DOHH2 (cell line): ENCODE results near the gene PAPPA2.

Experiments used
- H3F3A ChIP-seq: fragments of 200-600 bp; sonication (generic), shearing (Covaris generic); 2 replicates; pipeline ENCODE4 v1.6.0; 2016; ENCODE audit warnings: antibody characterized with exemption, mild to moderate bottlenecking; ENCODE audit not compliant: control insufficient read depth, insufficient read depth
- H3K27ac ChIP-seq: fragments of 200-600 bp; sonication (generic); 2 replicates; pipeline ENCODE4 v1.5.1; 2014; ENCODE audit warnings: low read depth, mild to moderate bottlenecking, low read length, moderate library complexity
- H3K27me3 ChIP-seq: fragments of 200-600 bp; sonication (generic); 2 replicates; pipeline ENCODE4 v1.6.1; 2014; ENCODE audit warnings: mild to moderate bottlenecking, low read length, mixed read lengths; ENCODE audit not compliant: control insufficient read depth
- H3K36me3 ChIP-seq: fragments of 200-600 bp; sonication (generic); 2 replicates; pipeline ENCODE4 v1.6.1; 2014; ENCODE audit warnings: mild to moderate bottlenecking, low read length, moderate library complexity, mixed read lengths; ENCODE audit not compliant: control insufficient read depth
- H3K4me1 ChIP-seq: fragments of 200-600 bp; sonication (generic); 2 replicates; pipeline ENCODE4 v1.6.1; 2014; ENCODE audit warnings: mild to moderate bottlenecking, low read length, mixed read lengths; ENCODE audit not compliant: control insufficient read depth
- H3K4me2 ChIP-seq: fragments of 200-600 bp; sonication (generic); 2 replicates; pipeline ENCODE4 v1.6.0; 2014; ENCODE audit warnings: mild to moderate bottlenecking, low read length, moderate library complexity
- H3K4me3 ChIP-seq: fragments of 200-600 bp; sonication (generic); 2 replicates; pipeline ENCODE4 v1.5.1; 2014; ENCODE audit warnings: mild to moderate bottlenecking, low read length, mixed read lengths
- H3K79me2 ChIP-seq: fragments of 200-600 bp; sonication (generic); 2 replicates; pipeline ENCODE4 v1.6.1; 2014; ENCODE audit warnings: mild to moderate bottlenecking, low read length, mixed read lengths; ENCODE audit not compliant: control insufficient read depth
- H3K9me2 ChIP-seq: fragments of 200-600 bp; sonication (generic); replicated peaks from 2 replicates; pipeline ENCODE4 v1.6.1; 2014; ENCODE audit warnings: mild to moderate bottlenecking, low read length, mixed read lengths; ENCODE audit not compliant: control insufficient read depth
- H3K9me3 ChIP-seq: fragments of 200-600 bp; sonication (generic); 2 replicates; pipeline ENCODE4 v1.6.1; 2014; ENCODE audit warnings: antibody characterized with exemption, low read length, mixed read lengths; ENCODE audit not compliant: control insufficient read depth, insufficient read depth
- H4K20me1 ChIP-seq: fragments of 200-600 bp; sonication (generic); 2 replicates; pipeline ENCODE4 v1.6.0; 2014; ENCODE audit warnings: low read depth, mild to moderate bottlenecking, antibody characterized with exemption, low read length, moderate library complexity; ENCODE audit not compliant: control insufficient read depth, insufficient read depth
- EZH2phosphoT487 ChIP-seq: fragments of 200-600 bp; sonication (generic); IDR thresholded peaks from 2 replicates; pipeline ENCODE4 v1.6.1; 2017; ENCODE audit warnings: borderline replicate concordance, mild to moderate bottlenecking, antibody characterized with exemption, low read length, moderate library complexity, mixed read lengths
- TF ChIP-seq, protein P1 (sequence below): fragments of 200-600 bp; sonication (generic); IDR thresholded peaks from one replicate; pipeline ENCODE4 v1.5.1; 2014; ENCODE audit warnings: antibody characterized with exemption, mild to moderate bottlenecking, low read depth, low read length; ENCODE audit not compliant: poor library complexity, severe bottlenecking

The PAPPA2 gene

DNA sequence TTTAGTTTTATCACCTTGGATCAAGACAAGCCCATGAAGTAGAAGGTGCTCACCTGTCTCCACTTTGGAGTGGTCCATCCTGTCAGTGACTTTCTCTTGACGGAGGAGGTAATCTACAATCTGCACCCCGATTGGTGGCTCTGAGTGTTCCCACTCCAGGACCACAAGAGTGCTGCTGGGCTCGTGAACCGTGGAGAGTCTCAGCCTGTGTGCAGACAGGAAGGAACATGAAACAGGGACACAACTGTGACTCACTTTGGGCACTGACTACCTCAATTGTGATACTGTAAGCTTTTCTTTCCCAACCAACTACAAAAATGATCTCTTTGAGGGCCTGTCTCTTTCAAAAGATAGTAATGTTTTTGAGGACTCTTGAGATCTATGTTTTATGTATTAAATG, 421.3 kb downstream of the PAPPA2 start:
- Histone ChIP-seq H3K27ac (no peak overlapping the region), H3K9me2 (no peaks in the 10 kb centered on the region), H4K20me1 (no peaks in the 10 kb centered on the region), H3K36me3 (no peaks in the 10 kb centered on the region), H3K4me2 (no peak overlapping the region), H3F3A (no peaks in the 10 kb centered on the region), H3K4me3 (no peak overlapping the region), H3K9me3 (no peaks in the 10 kb centered on the region), H3K4me1 (no peaks in the 10 kb centered on the region), H3K79me2 (no peaks in the 10 kb centered on the region), H3K27me3 (no peaks in the 10 kb centered on the region)
- no peak for TF ChIP-seq EZH2phosphoT487
- TF ChIP-seq, protein P1, sequence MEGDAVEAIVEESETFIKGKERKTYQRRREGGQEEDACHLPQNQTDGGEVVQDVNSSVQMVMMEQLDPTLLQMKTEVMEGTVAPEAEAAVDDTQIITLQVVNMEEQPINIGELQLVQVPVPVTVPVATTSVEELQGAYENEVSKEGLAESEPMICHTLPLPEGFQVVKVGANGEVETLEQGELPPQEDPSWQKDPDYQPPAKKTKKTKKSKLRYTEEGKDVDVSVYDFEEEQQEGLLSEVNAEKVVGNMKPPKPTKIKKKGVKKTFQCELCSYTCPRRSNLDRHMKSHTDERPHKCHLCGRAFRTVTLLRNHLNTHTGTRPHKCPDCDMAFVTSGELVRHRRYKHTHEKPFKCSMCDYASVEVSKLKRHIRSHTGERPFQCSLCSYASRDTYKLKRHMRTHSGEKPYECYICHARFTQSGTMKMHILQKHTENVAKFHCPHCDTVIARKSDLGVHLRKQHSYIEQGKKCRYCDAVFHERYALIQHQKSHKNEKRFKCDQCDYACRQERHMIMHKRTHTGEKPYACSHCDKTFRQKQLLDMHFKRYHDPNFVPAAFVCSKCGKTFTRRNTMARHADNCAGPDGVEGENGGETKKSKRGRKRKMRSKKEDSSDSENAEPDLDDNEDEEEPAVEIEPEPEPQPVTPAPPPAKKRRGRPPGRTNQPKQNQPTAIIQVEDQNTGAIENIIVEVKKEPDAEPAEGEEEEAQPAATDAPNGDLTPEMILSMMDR, result no peak

- Histone ChIP-seq H3K27ac (no peak overlapping the region), H3K36me3 (no peaks in the 10 kb centered on the region), H3K9me2 (no peaks in the 10 kb centered on the region), H3K27me3 (no peaks in the 10 kb centered on the region), H3K9me3 (no peaks in the 10 kb centered on the region), H3K4me2 (no peak overlapping the region), H4K20me1 (no peaks in the 10 kb centered on the region), H3F3A (no peaks in the 10 kb centered on the region), H3K4me3 (no peak overlapping the region), H3K4me1 (no peaks in the 10 kb centered on the region), H3K79me2 (no peaks in the 10 kb centered on the region)
- TF ChIP-seq, protein P1, result no peak
- no peak for TF ChIP-seq EZH2phosphoT487
Measured at GRCh38 chr1:176884911-176885310, 421.9 kb downstream of the PAPPA2 start.

- Histone ChIP-seq H3K4me2 (no peak overlapping the region), H3K9me3 (no peaks in the 10 kb centered on the region), H3K4me1 (no peaks in the 10 kb centered on the region), H3K9me2 (no peaks in the 10 kb centered on the region), H3K79me2 (no peaks in the 10 kb centered on the region), H4K20me1 (no peaks in the 10 kb centered on the region), H3F3A (no peaks in the 10 kb centered on the region), H3K27me3 (no peaks in the 10 kb centered on the region), H3K36me3 (no peaks in the 10 kb centered on the region), H3K27ac (no peak overlapping the region), H3K4me3 (no peak overlapping the region)
- TF ChIP-seq, protein P1, result no peak
- no peak for TF ChIP-seq EZH2phosphoT487
Measured at GRCh38 chr1:176885341-176885740, 422.4 kb downstream of the PAPPA2 start.

DNA sequence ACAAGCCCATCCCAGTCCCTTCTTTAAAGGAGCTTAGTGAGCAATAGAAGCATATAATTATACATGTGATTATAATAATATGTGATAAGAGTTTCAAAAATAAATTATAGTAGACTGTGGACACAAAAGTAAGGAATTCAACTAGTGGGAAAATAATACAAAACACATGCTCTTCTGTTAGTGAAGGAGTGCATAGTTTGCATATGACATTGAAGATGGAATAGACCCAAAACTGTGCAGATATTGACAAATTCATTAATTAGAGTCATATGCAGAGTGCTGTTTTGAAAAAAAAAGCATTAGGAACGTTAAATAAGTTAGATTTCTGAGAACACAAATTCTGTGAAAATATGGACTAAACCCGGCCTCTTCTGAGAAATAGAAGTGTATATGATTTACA, 422.8 kb downstream of the PAPPA2 start:
- no peak overlapping the region for H3K4me3 ChIP-seq
- H3K4me2 ChIP-seq, result no peak overlapping the region
- no peaks in the 10 kb centered on the region for H4K20me1 ChIP-seq
- no peaks in the 10 kb centered on the region for H3K4me1 ChIP-seq
- no peaks in the 10 kb centered on the region for H3K36me3 ChIP-seq
- H3K27me3 ChIP-seq, result no peaks in the 10 kb centered on the region
- H3K9me3 ChIP-seq, result no peaks in the 10 kb centered on the region
- H3K9me2 ChIP-seq, result no peaks in the 10 kb centered on the region
- H3F3A ChIP-seq, result no peaks in the 10 kb centered on the region
- no peak overlapping the region for H3K27ac ChIP-seq
- no peak for TF ChIP-seq EZH2phosphoT487
- TF ChIP-seq, protein P1, result no peak
- H3K79me2 ChIP-seq, result no peaks in the 10 kb centered on the region
